ENCODE results near the gene CD84.
"Not testable (repeated sequence)": the region's sequence is repeated elsewhere in the genome, so short reads cannot be mapped to it uniquely, and the experiment has no call there.

DNA sequence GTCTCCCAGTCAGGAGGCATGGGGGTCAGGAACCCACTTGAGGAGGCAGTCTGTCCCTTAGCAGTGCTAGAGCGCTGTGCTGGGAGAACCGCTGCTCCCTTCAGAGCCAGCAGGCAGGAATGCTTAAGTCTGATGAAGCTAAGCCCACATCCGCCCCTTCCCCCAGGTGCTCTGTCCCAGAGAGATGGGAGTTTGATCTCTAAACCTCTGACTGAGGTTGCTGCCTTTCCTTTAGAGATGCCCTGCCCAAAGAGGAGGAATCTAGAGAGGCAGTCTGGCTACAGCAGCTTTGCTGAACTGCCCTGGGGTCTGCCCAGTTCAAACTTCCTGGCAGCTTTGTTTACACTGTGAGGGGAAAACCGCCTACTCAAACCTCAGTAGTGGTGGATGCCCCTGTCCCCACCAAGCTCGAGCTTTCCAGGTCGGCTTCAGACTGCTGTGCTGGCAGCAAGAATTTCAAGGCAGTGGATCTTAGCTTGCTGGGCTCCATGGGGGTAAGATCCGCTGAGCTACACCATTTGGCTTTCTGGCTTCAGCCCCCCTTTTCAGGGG is 49.8 kb downstream of the CD84 start:
- TF ChIP-seq, protein P1, sequence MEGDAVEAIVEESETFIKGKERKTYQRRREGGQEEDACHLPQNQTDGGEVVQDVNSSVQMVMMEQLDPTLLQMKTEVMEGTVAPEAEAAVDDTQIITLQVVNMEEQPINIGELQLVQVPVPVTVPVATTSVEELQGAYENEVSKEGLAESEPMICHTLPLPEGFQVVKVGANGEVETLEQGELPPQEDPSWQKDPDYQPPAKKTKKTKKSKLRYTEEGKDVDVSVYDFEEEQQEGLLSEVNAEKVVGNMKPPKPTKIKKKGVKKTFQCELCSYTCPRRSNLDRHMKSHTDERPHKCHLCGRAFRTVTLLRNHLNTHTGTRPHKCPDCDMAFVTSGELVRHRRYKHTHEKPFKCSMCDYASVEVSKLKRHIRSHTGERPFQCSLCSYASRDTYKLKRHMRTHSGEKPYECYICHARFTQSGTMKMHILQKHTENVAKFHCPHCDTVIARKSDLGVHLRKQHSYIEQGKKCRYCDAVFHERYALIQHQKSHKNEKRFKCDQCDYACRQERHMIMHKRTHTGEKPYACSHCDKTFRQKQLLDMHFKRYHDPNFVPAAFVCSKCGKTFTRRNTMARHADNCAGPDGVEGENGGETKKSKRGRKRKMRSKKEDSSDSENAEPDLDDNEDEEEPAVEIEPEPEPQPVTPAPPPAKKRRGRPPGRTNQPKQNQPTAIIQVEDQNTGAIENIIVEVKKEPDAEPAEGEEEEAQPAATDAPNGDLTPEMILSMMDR (IDR thresholded peaks at IDR 0.05): not testable (repeated sequence)
- TF ChIP-seq POLR2A (IDR thresholded peaks at IDR 0.05): not testable (repeated sequence)
